Stomach smooth muscle (tissue), 2 donors: ENCODE measurements around the gene CREG2.

Experiments
- H3K27ac ChIP-seq: one replicate; pipeline ENCODE4 v1.7.0; 2013; ENCODE audit warnings: mild to moderate bottlenecking, low read length, inconsistent platforms
- H3K27me3 ChIP-seq, 2 donors: one replicate each; pipeline ENCODE4 v1.7.0; 2013; ENCODE audit warnings: low read length in 2 of 2; ENCODE audit not compliant: insufficient read depth in 2 of 2, control insufficient read depth in 1 of 2
- H3K36me3 ChIP-seq, 2 donors: one replicate each; pipeline ENCODE4 v1.7.0; 2013; ENCODE audit warnings: low read length in 2 of 2; ENCODE audit not compliant: control insufficient read depth in 2 of 2, insufficient read depth in 2 of 2
- H3K4me1 ChIP-seq: one replicate; pipeline ENCODE4 v1.7.0; 2013; ENCODE audit warnings: low read length; ENCODE audit not compliant: control insufficient read depth, insufficient read depth
- H3K4me3 ChIP-seq, 2 donors: one replicate each; pipeline ENCODE4 v1.7.0; 2013; ENCODE audit warnings: low read length in 2 of 2
- H3K9ac ChIP-seq, 2 donors: one replicate each; pipeline ENCODE4 v1.7.0; 2013; ENCODE audit warnings: low read length in 2 of 2, mild to moderate bottlenecking in 1 of 2
- H3K9me3 ChIP-seq, 2 donors: one replicate each; pipeline ENCODE4 v1.7.0; 2013; ENCODE audit warnings: low read length in 2 of 2; ENCODE audit not compliant: control insufficient read depth in 2 of 2
- donor health status: healthy.
- donor health status: Pancreatic carcinoma.

Gene CREG2

DNA sequence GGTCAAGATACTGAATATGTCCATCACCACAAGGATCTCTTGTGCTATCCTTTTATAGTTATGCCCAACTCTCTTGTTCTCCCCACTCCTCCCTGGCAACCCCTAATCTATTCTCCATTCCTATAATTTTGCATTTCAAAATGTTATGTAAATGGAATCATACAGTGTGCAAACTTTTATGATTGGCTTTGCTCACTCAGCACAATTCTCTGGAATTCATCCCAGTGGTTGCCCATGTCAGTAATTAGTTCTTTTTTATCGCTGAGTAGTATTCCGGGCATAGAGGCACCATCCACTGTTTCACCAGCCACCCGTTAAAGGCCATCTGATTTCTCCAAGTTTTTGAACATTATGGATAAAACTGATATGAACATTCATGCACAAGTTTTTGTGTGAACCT, 40.4 kb downstream of the CREG2 start:
- H3K27ac ChIP-seq = no peak overlapping the region
- no peaks in the 10 kb centered on the region for H3K9me3 ChIP-seq
- peaks cover 0 to 2% of the 10 kb centered on the region in 2 donors for H3K27me3 ChIP-seq
- H3K4me3 ChIP-seq = no peak overlapping the region
- H3K36me3 ChIP-seq = no peaks in the 10 kb centered on the region
- H3K4me1 ChIP-seq = no peaks in the 10 kb centered on the region
- H3K9ac ChIP-seq = no peak overlapping the region

DNA sequence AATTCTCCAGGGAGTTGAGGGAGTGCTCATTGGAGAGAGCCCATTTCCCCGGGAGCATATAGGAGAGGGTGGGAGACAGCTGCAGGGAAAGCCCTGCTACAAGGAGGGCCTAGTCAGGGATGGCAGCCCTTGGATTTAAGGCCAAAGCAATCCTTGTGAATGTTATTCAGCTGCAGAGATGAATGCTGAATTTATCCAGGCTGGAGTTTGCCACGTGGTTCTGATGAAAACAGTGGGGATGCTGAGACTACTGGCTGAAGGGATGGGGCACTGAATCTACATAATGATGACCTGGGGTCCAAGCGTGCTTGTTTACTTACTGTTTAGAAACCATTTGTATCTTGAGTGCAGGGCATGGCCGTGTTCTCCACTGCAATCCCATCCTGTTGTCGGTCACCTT, 43.2 kb downstream of the CREG2 start:
- Histone ChIP-seq H3K4me3 (no peak overlapping the region), H3K36me3 (no peaks in the 10 kb centered on the region), H3K27me3 (no peaks in the 10 kb centered on the region), H3K4me1 (no peaks in the 10 kb centered on the region), H3K27ac (no peak overlapping the region), H3K9me3 (no peaks in the 10 kb centered on the region), H3K9ac (no peak overlapping the region)

GRCh38 chr2:101342625-101343008, 44.7 kb downstream of the CREG2 start:
- no peak overlapping the region for H3K9ac ChIP-seq

DNA sequence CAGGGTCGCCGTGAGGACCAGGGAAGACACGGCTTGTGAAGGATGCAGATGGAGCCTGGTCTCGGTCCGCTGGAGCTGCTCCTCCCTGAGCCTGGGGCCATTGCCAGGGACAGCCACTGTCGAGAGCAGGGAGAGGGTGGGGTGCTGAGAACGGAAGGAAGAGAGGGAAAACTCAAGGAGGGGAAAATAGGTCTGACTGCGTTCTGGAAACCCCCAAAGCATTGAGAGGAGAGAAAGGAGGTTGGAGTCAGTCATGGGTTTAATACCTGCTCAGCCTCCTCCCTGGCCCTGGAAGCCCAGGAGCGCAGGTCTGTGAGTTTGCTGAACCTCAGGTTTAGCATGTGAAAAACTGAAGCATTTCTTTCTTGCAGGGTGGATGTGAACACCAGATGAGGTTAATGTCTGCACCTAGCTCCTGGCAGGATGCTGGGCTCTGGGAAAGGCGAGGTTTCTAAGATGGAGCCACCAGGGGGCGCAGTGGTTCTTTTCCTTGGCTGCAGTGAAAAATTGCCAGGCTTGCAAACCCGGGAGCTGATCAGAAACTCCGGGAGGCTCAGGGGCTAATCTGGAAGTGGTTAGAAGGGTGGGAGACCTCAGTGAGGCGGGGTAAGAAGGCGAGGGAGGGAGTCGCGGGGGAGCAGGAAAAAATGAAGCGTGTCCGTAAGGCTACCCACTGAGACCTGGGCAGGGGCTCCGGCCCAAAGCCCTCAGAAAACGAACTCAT, 45.2 kb downstream of the CREG2 start:
- no peaks in the 10 kb centered on the region for H3K9me3 ChIP-seq
- no peaks in the 10 kb centered on the region for H3K36me3 ChIP-seq
- H3K4me3 ChIP-seq = no peak overlapping the region
- H3K27ac ChIP-seq = no peak overlapping the region
- H3K27me3 ChIP-seq = no peaks in the 10 kb centered on the region
- H3K9ac ChIP-seq = no peak overlapping the region
- no peaks in the 10 kb centered on the region for H3K4me1 ChIP-seq

More at GRCh38 chr2:101342625-101343008, 44.7 kb downstream of the CREG2 start:
- Histone ChIP-seq H3K27me3 (no peaks in the 10 kb centered on the region), H3K4me3 (no peak overlapping the region), H3K36me3 (no peaks in the 10 kb centered on the region), H3K9me3 (no peaks in the 10 kb centered on the region), H3K4me1 (no peaks in the 10 kb centered on the region), H3K27ac (no peak overlapping the region)

GRCh38 chr2:101341421-101341820, 45.9 kb downstream of the CREG2 start:
- Histone ChIP-seq H3K4me1 (no peaks in the 10 kb centered on the region), H3K27me3 (no peaks in the 10 kb centered on the region), H3K4me3 (no peak overlapping the region), H3K9me3 (no peaks in the 10 kb centered on the region), H3K27ac (no peak overlapping the region), H3K9ac (no peak overlapping the region), H3K36me3 (no peaks in the 10 kb centered on the region)

GRCh38 chr2:101340141-101340551, 47.2 kb downstream of the CREG2 start:
- Histone ChIP-seq H3K36me3 (no peaks in the 10 kb centered on the region), H3K4me1 (no peaks in the 10 kb centered on the region), H3K4me3 (no peak overlapping the region), H3K9me3 (no peaks in the 10 kb centered on the region), H3K27me3 (no peaks in the 10 kb centered on the region), H3K9ac (no peak overlapping the region), H3K27ac (no peak overlapping the region)

DNA sequence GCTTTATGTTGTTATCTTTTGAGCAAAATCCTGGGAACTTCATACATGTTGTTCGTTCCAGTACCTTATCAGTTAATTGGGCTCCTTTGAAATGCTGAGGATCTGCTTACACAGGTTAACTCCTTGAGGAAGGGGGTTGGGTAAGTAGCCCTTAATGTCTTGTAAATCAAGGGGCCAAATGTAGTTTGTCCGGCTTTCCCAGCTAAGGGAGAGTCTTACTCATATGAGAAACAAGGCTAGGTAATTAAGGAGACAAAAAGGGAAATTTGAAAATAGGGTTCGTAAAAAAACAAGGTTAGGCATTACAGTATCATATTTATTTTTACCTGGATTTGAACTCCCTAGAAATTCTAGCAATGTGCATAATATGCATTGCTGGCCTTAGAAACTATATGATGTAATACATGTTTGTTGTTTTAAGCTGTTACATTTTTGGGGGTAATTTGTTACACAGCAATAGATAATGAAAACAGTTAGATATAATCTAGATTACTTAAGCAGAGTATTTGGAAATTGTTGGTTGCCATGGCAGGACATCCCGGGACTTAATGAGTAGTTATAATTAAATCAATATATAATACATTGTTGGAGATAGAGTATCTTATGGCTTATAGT, 47.9 kb downstream of the CREG2 start:
- no peaks in the 10 kb centered on the region for H3K4me1 ChIP-seq
- no peak overlapping the region for H3K27ac ChIP-seq
- no peak overlapping the region for H3K9ac ChIP-seq
- no peaks in the 10 kb centered on the region for H3K9me3 ChIP-seq
- H3K36me3 ChIP-seq = no peaks in the 10 kb centered on the region
- H3K27me3 ChIP-seq = no peaks in the 10 kb centered on the region
- H3K4me3 ChIP-seq = no peak overlapping the region

- Histone ChIP-seq H3K4me3 (no peak overlapping the region), H3K4me1 (no peaks in the 10 kb centered on the region)
These were observed 49.4 kb downstream of the CREG2 start for GRCh38 chr2:101337877-101338276.

GRCh38 chr2:101332885-101333766, 54.2 kb downstream of the CREG2 start:
- Histone ChIP-seq H3K4me3 (no peak overlapping the region), H3K27ac (no peak overlapping the region), H3K9ac (no peak overlapping the region), H3K9me3 (no peaks in the 10 kb centered on the region), H3K27me3 (no peaks in the 10 kb centered on the region), H3K36me3 (no peaks in the 10 kb centered on the region), H3K4me1 (no peaks in the 10 kb centered on the region)

More at GRCh38 chr2:101337877-101338276, 49.4 kb downstream of the CREG2 start:
- H3K9ac ChIP-seq = no peak overlapping the region
- H3K27me3 ChIP-seq = no peaks in the 10 kb centered on the region
- H3K27ac ChIP-seq = no peak overlapping the region
- H3K36me3 ChIP-seq = no peaks in the 10 kb centered on the region
- no peaks in the 10 kb centered on the region for H3K9me3 ChIP-seq

DNA sequence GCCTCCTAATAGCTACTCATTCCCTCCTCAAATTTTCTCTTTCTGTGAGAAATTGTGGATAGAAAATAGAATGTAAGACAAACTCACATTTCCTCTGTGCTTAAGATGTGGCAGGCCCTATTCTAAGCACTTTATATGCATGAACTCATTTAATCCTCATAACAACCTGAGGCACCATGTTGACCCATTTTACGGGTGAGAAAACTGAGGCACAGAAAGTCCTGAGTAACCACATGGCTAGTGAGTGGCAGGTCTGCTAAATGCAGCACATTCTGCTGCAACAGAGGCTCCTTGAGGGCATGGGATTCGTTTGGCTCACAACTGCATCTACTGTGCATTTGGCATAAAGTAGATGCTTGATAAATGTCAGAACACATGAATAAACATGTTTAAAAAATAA, 56.1 kb downstream of the CREG2 start:
- no peak overlapping the region for H3K9ac ChIP-seq
- no peaks in the 10 kb centered on the region for H3K4me1 ChIP-seq

More for the DNA sequence above, 56.1 kb downstream of the CREG2 start:
- H3K4me3 ChIP-seq = no peak overlapping the region
- no peak overlapping the region for H3K27ac ChIP-seq
- no peaks in the 10 kb centered on the region for H3K36me3 ChIP-seq
- H3K9me3 ChIP-seq = no peaks in the 10 kb centered on the region
- H3K27me3 ChIP-seq = no peaks in the 10 kb centered on the region
